Ovary (tissue), 9 donors: Measurements from ENCODE around the gene MACROH2A1. TPM values are rescaled to one million over a fixed set of nuclear protein-coding genes. Genes with fewer than 3 reads are reported as not detected.
A peak's percentile ranks its signal among the peaks of the same experiment; 100 is the strongest.

Experiments
- DNase-seq, 5 donors: peaks; one replicate each; pipeline ENCODE4 v3.0.0-alpha.2; 2019 to 2020
- H3K27ac ChIP-seq, 2 donors: fragments of 200-600 bp; one replicate each; pipeline versions ENCODE4 v1.5.1 to v1.8.0; 2019 to 2022
- H3K27me3 ChIP-seq: fragments of 200-600 bp; one replicate; pipeline ENCODE4 v1.8.0; 2022
- H3K36me3 ChIP-seq: fragments of 200-600 bp; sonication (generic); one replicate; pipeline ENCODE4 v1.5.1; 2019
- H3K4me1 ChIP-seq: one replicate; pipeline ENCODE4 v1.8.1; 2013; ENCODE audit warnings: mild to moderate bottlenecking, moderate library complexity; ENCODE audit not compliant: insufficient read depth
- H3K4me3 ChIP-seq: fragments of 200-600 bp; sonication (generic); one replicate; pipeline ENCODE4 v1.5.1; 2017
- H3K9me3 ChIP-seq, 2 donors: fragments of 200-600 bp in 1 of 2; sonication (generic) in 1 of 2; one replicate each; pipeline versions ENCODE4 v1.5.1 to v1.8.1; 2013 to 2019; ENCODE audit warnings: mild to moderate bottlenecking in 1 of 2, moderate library complexity in 1 of 2
- CTCF ChIP-seq, 3 donors: fragments of 450-650 bp in 2 of 3; fragments of 200-600 bp in 1 of 3; IDR thresholded peaks; one replicate each; pipeline versions ENCODE4 v1.5.1 to v1.8.0; 2016 to 2022; ENCODE audit warnings: antibody characterized with exemption in 3 of 3, mild to moderate bottlenecking in 1 of 3
- EP300 ChIP-seq: sonication (generic); formaldehyde crosslinking; IDR thresholded peaks from one replicate; pipeline ENCODE4 v1.6.1; 2017; ENCODE audit warnings: antibody characterized with exemption
- POLR2A ChIP-seq: fragments of 450-650 bp; IDR thresholded peaks from one replicate; pipeline ENCODE4 v1.6.1; 2017; ENCODE audit warnings: antibody characterized with exemption, mild to moderate bottlenecking, moderate library complexity
- WGBS, 3 donors: extraction: QIAGEN DNeasy Blood & Tissue Kit in 1 of 3; methylation state at CpG; one replicate each; pipeline versions ENCODE4 v1.1.5 to v1.1.7; 2013 to 2017; 5-methylcytosine and 5-hydroxymethylcytosine counted together
- intact Hi-C, 4 donors: fragments of 100-400 bp; cut with DNase I; formaldehyde crosslinking; loops; one replicate each; pipeline versions ENCODE4 v1.11.0 to v1.15.1; 2022 to 2023
- polyA plus RNA-seq, 2 donors: library from polyadenylated mRNA; stranded (reverse); fragments of 200-250 nt in 1 of 2; fragments of 350-450 nt in 1 of 2; fragmentation: Illumina TruSeq in 1 of 2; extraction: RNeasy Lipid Tissue Mini Kit (QIAGEN cat#74804) in 1 of 2; gene quantifications; one replicate each; pipeline ENCODE4 v1.2.3, GENCODE V29; 2013 to 2014
- total RNA-seq, 7 donors: library from RNA; depleted of rRNA in 2 of 7; stranded (reverse); fragments of >200 nt in 2 of 7; fragmentation: NEBNext Ultra II Directional in 3 of 7; extraction: Animal tissue kit (Norgen Biotek cat#: 25700) in 3 of 7; gene quantifications; one replicate each; pipeline versions ENCODE4 v1.1.0 to v1.2.4, GENCODE V29; 2016 to 2023
- donor health status: DM: no; HTN: no; CAD: no; lungs with moderate emphysema.
- donor health status: DM: no; HTN: no; CAD: no.
- donor health status: Bipolar disorder and iron deficiency.
- donor health status: DM: yes; HTN: yes; CAD: no.
- donor health status: DM: no; HTN: no; CAD: no.
- donor health status: DM: yes; HTN: yes; CAD: no.

The MACROH2A1 gene
- total and polyA plus RNA-seq, 9 donors: 71.7 to 157 (median 102) TPM

DNA sequence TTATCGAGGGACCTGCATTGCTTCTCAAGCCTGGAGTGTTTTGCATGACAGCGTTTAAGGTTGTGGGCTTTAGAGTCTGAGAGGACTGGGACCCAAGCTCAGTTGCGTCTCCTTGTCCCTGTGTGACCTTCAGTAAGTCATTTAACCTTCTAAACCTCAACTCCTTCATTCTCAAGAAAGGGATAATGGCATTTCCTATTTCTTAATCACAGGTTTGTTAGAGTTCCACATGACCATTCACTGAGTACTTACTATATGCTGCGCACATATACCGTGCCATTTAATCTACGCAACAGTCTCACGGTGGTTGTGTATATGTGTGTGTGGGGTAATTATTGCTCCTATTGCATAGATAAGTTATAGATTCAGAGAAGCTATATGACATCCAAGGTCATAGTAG, 76.3 kb downstream of the MACROH2A1 start:
- TF ChIP-seq POLR2A (no peak), EP300 (no peak), CTCF (IDR thresholded peaks at IDR 0.05) (no peak)
- no peaks in the 10 kb centered on the region for H3K36me3 ChIP-seq
- 87 to 92% (median 90%) methylated on average over 7 of the region's 7 CpGs for WGBS, 3 donors
- no peaks in the 10 kb centered on the region for H3K9me3 ChIP-seq
- no peaks in the 10 kb centered on the region for H3K4me1 ChIP-seq
- H3K4me3 ChIP-seq: no peak overlapping the region
- H3K27ac ChIP-seq: no peak overlapping the region
- H3K27me3 ChIP-seq: no peaks in the 10 kb centered on the region
- intact Hi-C loops: no loop called here
- DNase-seq: no peak

GRCh38 chr5:135322271-135322670, 76.8 kb downstream of the MACROH2A1 start:
- no peaks in the 10 kb centered on the region for H3K27me3 ChIP-seq
- H3K4me1 ChIP-seq: no peaks in the 10 kb centered on the region
- intact Hi-C loops: no loop called here
- H3K27ac ChIP-seq: no peak overlapping the region
- no peak for TF ChIP-seq EP300
- no peak for TF ChIP-seq CTCF (IDR thresholded peaks at IDR 0.05)
- TF ChIP-seq POLR2A: no peak
- H3K4me3 ChIP-seq: no peak overlapping the region
- no peak for DNase-seq
- 79 to 81% (median 80%) methylated on average over 4 of the region's 4 CpGs for WGBS, 3 donors
- H3K9me3 ChIP-seq: no peaks in the 10 kb centered on the region
- H3K36me3 ChIP-seq: no peaks in the 10 kb centered on the region

- Histone ChIP-seq H3K36me3 (no peaks in the 10 kb centered on the region), H3K27me3 (no peaks in the 10 kb centered on the region), H3K4me1 (no peaks in the 10 kb centered on the region), H3K4me3 (no peak overlapping the region), H3K27ac (no peak overlapping the region), H3K9me3 (no peaks in the 10 kb centered on the region)
- intact Hi-C loops: no loop called here
- DNase-seq: peak in 1 of 5 donors; percentile 2
- 81 to 82% (median 82%) methylated on average over 15 of the region's 15 CpGs for WGBS, 3 donors
- TF ChIP-seq CTCF (IDR thresholded peaks at IDR 0.05) (no peak), EP300 (no peak), POLR2A (no peak)
Measured at GRCh38 chr5:135320718-135321484, 78.1 kb downstream of the MACROH2A1 start.

DNA sequence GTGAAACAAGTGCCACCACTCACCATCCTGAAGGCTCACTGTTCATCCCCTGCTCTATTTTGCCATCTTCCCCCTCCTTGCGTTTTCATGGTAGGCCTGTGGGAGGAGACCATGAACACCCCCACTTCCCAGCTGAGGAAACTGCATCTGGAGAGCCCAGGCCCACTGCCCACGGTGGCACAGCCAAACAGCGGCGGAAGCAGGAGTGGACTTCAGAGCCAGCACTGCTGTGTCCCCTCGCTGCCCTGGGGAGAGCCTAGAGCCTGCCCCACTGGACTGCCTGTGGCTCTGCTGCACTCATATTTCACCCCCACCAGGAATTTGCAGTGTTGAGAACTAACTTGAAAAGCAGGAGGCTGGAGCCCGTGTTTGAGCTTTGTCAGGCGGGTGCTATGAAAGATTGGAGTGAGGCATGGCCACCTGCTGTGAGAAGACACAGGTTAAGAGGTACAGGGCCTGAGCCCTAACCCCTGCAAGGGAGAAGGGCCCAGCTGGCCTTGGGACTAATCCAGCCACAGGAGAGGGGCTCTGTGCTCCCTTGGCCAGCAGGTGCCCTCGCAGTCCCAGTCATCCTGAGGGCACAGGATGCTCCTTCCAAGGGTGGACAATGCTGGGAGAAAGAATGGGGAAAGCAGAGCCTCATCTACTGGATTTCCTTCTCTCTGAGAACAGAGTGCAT, 79.0 kb downstream of the MACROH2A1 start:
- intact Hi-C loops: no loop called here
- Histone ChIP-seq H3K4me3 (no peak overlapping the region), H3K4me1 (no peaks in the 10 kb centered on the region), H3K27me3 (no peaks in the 10 kb centered on the region), H3K9me3 (no peaks in the 10 kb centered on the region), H3K27ac (no peak overlapping the region), H3K36me3 (no peaks in the 10 kb centered on the region)
- TF ChIP-seq EP300 (no peak), CTCF (IDR thresholded peaks at IDR 0.05) (no peak), POLR2A (no peak)
- DNase-seq: peak in 2 of 5 donors; percentile 1 to 6
- 68 to 72% (median 69%) methylated on average over 8 of the region's 8 CpGs for WGBS, 3 donors
